Subcutaneous adipose tissue (tissue), 4 donors: ENCODE measurements around the gene KRT82. TPM values are rescaled to one million over a fixed set of nuclear protein-coding genes. Genes with fewer than 3 reads are reported as not detected.

ENCODE experiments used
- CTCF ChIP-seq: fragments of 450-650 bp; IDR thresholded peaks from one replicate; pipeline ENCODE4 v1.5.1; 2016; ENCODE audit warnings: low read depth, mild to moderate bottlenecking, control low read depth, antibody characterized with exemption, moderate library complexity
- total RNA-seq, 4 donors: library from RNA; depleted of rRNA; stranded (reverse); fragments of >200 nt; gene quantifications; one replicate each; pipeline ENCODE4 v1.1.0, GENCODE V29; 2016

KRT82 gene
- total RNA-seq, 4 donors from 2014 or later, result not detected

GRCh38 chr12:52396656-52397055 lies 9.5 kb downstream of the KRT82 start:
- TF ChIP-seq CTCF, result no peak

GRCh38 chr12:52395761-52396434 lies 10.2 kb downstream of the KRT82 start:
- no peak for TF ChIP-seq CTCF

GRCh38 chr12:52394836-52395405 lies 11.2 kb downstream of the KRT82 start:
- TF ChIP-seq CTCF, result no peak

GRCh38 chr12:52392465-52393007 lies 13.6 kb downstream of the KRT82 start:
- no peak for TF ChIP-seq CTCF

- no peak for TF ChIP-seq CTCF
These were observed 14.5 kb downstream of the KRT82 start for GRCh38 chr12:52391618-52392002.

GRCh38 chr12:52390739-52391617 lies 15.2 kb downstream of the KRT82 start:
- no peak for TF ChIP-seq CTCF
